HCEC 1CT (cell line): Measurements from ENCODE around the gene NAP1L1.

Source experiments
- DNase-seq: peaks from one replicate; pipeline ENCODE4 v3.0.0-alpha.2; 2017

The NAP1L1 gene

DNA sequence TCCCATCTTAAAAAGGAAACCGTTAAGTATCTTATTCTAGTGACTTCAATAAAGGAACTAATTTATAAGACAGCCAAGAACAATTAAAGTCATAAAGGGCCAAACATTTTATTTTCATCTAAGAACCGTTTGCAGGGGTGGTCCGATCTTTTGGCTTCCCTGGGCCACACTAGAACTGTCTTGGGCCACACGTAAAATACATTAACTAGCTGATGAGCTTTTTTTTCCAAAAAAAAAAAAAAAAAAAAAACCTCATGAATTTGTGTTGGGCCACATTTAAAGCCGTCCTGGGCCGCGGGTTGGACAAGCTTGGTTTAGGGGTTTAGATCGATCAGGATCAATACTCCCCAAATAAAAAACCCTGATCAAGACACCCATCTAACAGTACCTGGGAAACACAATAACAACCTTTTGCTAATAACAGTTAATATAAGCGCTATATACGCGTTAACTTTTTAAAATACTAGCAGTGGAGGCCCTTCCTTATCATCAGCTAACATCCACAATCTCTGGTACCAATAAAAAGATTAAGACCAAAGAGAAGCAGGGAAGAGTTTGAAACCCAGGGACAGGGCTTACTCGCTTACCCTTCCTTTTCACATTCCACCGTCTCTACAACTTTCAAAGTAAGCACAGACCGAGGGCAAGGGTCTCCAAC, 1.1 kb downstream of the NAP1L1 start:
- no peak for DNase-seq

DNA sequence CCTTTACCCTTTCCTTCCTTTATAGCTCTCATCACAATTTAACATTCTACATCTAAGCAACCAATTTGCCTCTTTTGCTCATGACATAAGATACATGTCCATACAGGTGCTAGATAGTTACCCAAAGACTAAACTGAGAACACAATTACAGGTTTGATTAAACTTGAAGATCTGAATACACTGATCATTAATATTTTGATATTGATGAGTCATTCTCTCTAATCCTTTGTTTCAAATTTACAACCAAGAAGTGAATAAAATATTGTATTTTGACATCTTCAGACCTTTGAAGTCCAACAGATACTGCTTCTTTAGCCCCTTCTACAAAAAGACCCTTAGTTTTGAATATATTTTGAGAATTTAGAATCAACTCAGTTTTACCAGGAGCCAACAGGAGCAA, 2.6 kb downstream of the NAP1L1 start:
- no peak for DNase-seq

DNA sequence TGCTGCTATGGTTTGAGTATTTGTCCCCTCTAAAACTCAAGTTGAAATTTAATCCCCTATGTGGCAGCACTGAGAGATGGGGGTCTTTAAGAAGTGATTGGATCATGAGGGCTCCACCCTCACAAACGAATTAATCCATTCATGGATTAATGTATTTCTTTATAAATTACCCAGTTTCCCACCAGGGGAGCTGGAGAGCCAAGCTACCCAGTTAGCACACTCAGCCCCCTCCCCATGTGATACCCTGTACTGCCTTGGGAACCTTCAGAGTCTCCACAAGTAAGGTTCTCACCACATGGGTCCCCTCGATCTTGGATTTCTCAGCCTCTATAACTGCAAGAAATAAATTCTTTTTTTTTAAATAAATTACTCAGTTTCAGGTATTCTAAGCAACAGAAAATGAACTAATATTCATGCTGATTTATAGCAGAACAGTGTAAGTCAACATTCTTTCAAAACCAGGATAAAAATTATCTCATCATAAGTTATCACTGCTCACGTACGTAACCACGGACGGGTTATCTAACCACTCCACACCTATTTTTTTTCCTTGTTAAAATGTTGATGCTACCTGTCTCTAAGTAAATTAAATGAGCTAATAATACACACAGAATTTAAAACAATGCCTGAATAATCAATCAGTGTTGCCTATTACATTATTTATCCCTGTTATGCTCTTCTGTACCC, 3.6 kb downstream of the NAP1L1 start:
- no peak for DNase-seq

DNA sequence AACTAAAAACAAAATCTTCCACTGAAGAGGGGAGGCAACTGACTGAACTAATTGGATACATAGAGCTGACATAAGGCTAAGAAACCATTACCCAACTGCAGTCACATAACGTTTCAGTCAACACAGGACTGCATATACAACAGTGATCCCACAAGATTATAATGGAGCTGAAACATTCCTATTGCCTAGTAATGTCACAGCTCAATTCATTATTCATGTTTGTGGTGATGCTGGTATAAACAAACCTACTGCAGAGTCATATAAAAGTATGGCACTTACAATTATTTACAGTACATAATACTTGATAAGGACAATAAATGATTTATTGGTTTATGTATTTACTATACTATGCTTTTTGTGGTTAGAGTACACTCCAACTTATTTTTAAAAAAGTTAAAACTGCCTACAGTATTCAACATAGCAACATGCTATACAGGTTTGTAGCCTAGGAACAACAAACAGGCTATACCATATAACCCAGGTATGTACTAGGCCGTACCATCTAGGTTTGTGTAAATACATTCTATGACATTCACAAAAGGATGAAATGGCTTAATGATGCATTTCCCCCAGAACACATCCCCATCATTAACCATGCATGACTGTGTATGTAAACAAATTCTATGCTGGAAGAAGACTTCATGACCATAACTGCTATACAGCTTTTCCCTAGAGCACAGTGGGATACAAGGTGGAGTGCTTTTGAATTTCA, 4.3 kb downstream of the NAP1L1 start:
- peak; percentile 68 for DNase-seq

DNA sequence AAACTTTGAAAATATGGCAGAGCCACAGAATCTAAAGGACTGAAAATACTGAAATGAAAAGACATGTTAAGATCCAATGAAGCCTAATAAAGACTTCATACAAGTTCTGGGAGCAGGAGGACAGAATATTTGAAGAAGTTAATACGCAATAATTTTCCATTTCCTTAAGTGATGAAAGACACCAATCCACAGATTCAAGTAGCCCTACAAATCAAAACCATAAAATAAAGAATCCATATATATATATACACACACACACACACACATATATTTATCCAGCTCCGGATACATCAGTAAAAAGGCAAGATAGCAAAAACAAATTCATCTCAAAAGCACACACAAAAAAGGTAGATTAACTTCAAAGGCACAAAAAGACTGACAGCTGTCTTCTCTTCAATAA, 5.7 kb downstream of the NAP1L1 start:
- DNase-seq, result no peak

DNA sequence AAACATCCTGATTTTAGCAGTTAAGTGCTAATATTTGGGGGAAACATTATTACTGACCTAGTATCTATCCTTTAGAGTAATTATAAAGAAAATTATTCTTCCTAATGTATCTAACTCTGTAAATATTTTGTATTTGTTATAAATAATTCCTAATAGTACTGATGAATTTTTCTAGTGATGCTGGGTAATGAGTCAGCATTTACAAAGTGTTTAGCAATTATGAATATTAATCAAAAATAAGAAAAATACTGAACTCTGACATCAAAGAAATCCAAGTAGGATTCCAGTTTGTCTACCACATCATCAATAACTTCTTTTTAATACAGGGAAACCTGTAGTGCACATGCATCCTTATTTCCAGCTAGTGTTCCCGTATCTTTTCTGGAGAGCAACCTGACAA, 9.0 kb downstream of the NAP1L1 start:
- DNase-seq, result no peak

DNA sequence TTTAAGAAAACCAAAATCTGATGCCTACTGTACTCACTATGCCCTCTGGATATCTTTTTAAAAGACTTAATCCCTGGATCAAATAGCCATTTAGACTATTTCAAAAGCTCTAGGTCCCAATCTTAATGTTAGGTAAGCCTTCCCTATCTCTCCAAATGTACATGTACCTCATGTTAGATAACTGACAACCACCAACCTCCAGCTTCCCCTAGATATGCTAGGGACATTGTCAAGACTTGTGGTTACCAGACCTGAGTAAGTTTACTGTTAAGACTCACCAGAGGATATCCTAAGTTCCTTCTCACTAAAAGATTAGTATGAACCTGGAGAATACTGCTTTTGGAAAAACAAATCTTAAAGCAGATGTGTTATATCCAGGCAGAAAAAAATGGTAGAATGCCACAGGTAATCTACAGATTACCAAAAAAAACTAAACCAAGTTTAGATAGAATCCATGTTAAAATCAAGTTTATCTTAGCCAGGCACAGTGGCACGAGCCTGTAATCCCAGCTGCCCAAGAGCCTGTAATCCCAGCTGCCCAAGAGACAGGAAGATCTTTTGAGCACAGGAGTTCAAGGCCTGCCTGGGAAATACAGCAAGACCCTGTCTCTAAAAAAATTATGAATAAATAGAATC, 9.7 kb downstream of the NAP1L1 start:
- DNase-seq, result no peak

DNA sequence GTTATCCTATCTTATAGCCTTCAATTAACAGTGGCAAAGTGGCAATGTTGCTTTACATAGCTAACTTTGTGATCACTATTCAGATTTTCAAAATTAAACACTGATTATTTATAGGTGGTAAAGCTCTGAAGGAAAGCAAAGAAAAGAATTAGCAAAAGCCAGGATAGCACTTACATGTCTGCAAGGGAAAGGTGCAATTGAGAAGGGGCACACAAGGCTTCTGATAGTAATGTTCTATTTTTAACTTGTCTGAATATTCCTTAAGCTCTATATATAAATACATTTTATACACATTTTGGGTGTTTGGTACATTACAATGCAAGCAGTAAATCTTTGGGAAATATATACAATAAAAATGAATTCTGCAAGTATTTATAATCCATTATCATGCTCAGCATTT, 10.9 kb downstream of the NAP1L1 start:
- DNase-seq, result no peak

DNA sequence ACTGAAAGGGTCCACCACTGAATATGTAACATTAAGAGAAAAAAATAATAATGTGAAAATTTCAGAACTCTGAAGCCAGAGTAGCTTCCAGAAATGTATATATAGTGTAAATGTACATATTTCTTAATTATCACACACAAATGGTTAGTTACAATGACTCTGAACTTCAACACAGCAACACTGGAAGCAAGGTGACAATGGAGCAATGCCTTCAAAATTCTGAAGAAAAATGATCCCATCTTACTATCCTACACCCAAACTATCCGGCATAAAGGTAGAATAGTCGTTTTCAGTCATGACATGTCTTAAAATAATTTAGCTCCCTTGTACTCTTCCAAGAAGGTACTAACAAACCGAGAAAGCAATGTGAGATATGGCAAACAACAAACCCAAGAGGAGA, 11.9 kb downstream of the NAP1L1 start:
- DNase-seq, result no peak

DNA sequence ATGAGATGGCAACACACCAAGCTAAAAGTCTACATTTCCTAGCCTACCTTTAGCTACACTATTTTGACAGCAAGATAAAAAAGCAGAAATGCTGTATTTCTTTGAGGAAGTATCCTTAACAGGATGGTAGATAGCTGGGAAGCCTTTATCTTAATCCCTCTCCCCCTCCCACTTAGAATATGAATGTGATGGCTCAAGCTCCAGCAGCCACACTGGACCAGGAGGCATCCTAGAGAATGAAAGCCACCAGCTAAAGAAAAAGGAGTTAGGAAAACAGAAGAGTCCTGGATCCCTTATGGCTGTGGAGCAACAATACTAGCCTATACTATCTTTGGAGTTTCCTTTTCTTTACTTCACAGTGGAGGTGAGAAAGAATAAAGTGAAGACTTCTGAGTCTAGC, 15.1 kb downstream of the NAP1L1 start:
- no peak for DNase-seq

DNA sequence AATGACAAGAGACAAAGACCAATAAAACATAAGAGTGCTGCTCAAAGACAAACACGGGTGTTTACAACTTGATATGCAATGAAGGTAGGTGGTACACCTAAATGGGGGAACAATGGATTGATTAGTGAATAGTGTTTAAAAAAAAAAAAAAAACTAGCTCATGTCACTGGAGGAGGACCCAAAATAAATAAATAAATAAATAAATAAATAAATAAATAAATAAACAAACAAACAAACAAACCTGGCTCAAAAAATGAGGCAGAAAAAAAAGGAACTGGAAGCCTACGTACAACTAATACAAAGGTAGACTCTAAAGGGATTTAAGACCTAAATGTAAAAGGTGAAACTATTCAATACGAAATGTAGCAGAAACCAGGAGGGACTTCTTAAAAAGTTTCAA, 18.6 kb downstream of the NAP1L1 start:
- no peak for DNase-seq

DNA sequence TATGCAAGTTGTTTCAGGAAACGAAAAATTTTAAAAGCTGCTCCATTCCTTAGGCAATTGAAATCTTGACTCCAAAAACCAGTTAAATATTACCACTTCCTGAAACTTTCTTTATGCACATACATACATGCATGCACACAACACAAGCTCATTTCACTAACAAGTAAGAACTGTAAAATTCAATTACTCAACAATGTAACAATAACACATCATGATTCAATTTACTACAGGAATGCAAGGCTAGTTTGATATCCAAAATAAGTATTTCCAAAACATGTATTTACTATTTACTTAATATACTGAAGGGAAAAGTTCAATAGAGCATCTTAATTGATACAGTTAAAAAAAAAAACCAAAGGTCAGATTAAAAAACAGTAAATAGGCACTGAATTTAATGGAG, 19.6 kb downstream of the NAP1L1 start:
- no peak for DNase-seq

DNA sequence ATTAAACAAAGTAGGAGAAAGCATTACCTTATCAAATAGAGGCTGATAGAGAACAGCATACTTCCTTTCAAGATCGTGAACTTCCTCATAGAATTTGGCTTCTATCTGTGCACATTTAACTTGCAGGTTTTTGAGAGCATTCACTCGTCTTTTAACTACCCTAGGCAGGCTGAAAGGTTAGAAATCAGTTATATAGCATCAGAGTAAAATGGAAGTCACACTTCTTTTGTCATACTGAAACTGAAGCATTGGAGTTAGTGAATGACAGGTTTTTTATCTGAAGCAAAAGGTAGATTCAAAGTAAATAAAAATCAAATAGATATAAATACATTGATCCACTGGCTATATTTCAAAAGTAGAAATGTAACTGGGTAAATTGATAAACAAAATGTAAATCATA, 24.4 kb downstream of the NAP1L1 start:
- no peak for DNase-seq

DNA sequence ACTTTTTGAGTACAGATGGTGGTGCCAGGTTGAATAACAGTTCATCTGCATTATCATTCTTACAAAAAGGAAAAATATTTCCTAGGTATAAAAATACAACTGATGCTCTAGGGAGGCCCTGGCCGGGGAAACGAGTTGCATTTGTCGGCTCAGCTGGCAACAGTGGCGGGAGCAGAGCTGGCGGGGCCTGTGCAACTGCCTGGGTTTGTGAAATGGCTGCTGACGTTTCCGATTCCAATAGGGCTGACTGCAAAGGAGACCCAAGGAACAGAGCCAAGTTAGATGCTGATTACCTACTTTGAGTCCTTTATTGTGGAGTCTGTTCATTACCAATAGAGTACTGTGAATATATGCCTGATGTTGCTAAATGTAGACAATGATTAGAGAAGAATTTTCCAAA, 27.2 kb downstream of the NAP1L1 start:
- DNase-seq, result no peak

DNA sequence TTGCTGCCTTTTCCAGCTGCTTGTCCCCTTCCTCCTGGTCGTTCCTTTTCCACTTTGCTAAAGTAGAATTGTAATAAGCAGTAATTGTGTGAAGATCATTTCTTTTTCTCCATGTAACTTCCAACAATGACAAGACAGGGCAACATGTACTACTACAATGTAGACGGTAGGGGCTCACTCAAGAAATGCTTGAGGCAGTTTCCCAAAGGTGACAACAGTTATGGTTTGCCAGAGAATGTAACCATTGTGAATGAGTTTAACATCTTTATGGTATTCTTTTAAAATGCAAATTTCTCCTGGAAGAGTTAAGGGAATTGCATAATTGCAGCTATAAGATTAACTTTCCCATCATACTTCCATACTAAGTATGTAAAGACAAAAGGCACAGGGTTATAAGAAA, 29.1 kb downstream of the NAP1L1 start:
- DNase-seq, result no peak

DNA sequence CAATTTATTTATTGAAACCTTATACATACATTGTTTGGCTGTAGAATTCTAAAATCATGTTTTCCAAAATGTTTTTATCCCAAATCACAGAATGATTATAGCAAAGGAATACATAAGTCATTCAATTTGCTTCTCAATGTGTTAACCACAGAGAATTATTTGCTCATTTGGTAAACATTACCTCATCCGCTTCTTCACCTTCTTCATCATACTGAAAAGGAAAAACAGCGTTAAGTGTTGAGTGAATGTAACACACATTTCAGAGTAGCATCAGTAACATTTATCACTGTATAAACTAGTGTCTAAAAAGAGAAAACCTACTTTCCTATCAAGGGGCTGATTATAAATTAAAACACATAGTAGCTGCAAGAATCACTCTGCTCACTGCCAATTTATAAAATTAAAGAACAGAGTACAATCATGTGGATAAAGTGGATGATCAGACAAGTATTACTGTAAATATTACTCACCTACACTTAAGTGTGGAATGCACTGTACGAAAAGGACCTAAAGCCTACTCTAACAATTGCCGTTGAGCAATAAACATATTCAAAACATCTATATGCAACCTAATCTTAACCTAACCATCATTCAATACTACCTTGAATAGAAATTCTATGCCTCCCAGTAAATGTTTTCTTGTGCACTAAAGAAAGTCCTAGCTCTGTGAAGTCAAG, 34.8 kb downstream of the NAP1L1 start:
- DNase-seq, result no peak

DNA sequence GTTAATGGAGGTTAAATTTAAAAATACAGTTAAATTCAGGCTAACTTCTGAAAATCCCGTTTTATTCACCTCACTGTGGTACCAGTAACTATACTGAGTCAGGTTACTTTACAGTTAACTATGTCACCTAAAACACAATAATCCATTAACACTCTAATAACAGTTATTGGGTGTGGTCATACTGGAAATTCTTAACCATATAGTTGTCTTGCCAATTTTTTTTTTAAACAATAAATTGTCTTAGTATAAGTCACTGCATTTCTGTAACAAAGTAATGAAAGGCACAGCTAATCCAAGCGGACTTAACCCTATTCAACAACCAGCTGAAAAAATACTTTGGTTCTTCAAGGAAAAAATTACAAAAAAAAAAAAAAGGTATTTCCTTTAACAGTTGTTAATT, 36.7 kb downstream of the NAP1L1 start:
- no peak for DNase-seq

DNA sequence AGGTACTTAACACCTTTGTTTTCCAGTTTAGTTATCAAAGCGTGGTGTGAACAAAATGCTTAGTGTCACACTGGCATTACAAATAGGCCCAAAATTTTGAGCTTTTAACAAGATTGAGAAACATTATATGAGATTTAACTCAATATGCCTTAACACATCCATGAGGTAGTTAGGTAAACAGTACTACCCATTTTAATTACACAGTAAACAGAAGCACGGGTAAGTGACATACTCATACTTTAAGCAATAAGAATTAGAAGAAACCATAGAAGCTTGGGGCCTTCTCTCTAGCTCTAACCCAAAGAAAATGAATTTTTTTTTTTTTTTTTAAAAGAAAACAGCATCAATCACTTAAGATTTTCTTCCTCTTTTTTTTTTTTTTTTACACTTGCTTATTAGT, 37.4 kb downstream of the NAP1L1 start:
- DNase-seq, result no peak

DNA sequence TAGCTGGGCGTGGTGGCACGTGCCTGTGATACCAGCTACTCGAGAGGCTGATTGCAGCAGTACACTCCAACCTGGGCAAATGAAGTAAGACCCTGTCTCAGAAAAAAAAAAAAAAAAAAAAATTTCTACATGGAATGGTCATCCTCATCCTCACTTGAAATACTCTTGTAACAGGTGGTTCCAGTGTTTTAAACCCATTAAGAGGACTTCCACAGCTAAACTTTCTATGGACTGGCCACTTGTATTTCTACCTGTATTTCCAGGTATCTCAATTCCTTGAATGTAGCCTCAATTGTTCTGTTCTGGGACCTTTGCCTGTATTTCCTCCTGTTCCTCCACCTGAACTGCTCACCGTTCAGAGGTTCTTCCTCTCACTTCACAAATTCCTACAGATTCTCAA, 41.1 kb downstream of the NAP1L1 start:
- no peak for DNase-seq

DNA sequence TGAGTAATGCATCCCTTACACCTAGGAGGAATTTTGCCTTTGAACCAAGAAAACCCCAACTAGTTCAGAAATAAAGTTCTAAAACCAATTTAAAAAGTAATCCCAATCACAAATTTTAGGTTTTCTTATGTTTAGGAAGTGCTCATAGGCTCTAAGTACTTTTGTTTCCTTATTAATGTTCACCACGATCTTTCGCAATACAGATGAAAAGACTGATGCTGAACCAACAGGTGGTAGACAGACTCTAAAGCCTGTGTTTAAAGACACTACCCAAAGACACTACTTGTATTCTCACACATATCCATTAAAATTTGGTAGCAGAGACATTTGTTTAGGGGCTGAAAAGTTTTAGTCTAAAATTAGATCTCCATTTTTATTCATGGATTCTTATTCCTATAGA, 42.3 kb downstream of the NAP1L1 start:
- DNase-seq, result no peak

DNA sequence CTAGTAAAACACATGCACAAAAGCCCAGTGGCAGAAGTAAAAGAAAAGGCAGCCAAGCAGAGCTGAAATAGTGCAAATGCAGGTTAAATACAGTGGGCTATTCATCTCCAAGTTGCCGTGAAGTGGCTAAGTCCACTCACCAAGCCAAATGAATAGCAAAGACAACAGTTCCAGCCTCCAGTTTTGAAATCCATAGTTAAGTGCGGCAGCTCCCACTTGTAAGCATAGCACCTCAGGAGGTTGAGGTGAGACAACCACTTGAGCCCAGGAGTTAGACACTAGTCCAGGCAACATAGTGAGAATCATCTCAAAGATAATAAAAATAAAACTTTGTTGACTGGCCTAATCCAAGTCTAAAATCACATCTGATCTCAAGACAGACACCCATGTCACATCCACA, 43.1 kb downstream of the NAP1L1 start:
- DNase-seq, result no peak

DNA sequence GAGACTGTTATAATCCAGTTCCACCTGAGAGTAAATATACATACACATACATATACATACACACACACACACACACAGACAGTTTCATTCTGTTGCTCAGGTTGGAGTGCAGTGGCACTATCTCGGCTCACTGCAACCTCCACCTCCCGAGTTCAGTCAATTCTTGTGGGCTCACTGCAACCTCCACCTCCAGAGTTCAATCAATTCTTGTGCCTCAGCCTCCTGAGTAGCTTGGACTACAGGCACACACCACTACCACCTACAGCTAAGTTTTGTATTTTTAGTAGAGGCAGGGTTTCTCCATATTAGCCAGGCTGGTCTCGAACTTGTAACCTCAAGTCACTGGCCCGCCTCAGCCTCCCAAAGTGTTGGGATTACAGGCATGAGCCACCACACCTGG, 44.0 kb downstream of the NAP1L1 start:
- DNase-seq, result no peak

DNA sequence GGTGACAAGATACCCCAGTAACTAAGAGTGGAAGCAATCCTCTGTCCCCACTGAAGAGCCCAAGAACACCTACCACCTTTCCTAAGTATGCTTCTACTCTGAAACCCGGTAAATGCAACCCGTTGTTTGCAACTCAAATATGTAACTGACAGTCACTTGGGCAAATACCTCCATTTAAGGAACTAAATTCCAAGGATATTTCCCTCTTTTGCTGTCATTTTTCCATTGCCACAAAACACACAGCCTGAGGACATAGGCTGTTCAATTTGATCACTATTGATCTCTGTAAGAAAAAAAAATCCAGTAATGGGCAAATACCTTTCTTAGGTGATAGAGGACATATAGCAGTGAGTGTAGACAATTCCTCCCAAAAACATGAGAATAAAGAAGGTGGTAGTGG, 46.3 kb downstream of the NAP1L1 start:
- no peak for DNase-seq
